Suprapubic skin (tissue), 4 donors: ENCODE measurements around the gene LINGO1. TPM values are rescaled to one million over a fixed set of nuclear protein-coding genes. Genes with fewer than 3 reads are reported as not detected.

Experiments used
- DNase-seq, 2 donors: peaks; one replicate each; pipeline ENCODE4 v3.0.0-alpha.2; 2019; ENCODE audit warnings: low spot score in 2 of 2
- H3K27ac ChIP-seq: fragments of 200-600 bp; sonication (generic); one replicate; pipeline ENCODE4 v1.5.1; 2019
- H3K27me3 ChIP-seq: fragments of 200-600 bp; sonication (generic); one replicate; pipeline ENCODE4 v1.5.1; 2019
- H3K36me3 ChIP-seq: fragments of 200-600 bp; sonication (generic); one replicate; pipeline ENCODE4 v1.5.1; 2019
- H3K4me1 ChIP-seq: fragments of 200-600 bp; sonication (generic); one replicate; pipeline ENCODE4 v1.5.1; 2019
- H3K4me3 ChIP-seq: fragments of 200-600 bp; sonication (generic); one replicate; pipeline ENCODE4 v1.5.1; 2019; ENCODE audit warnings: mild to moderate bottlenecking
- H3K9me3 ChIP-seq: fragments of 200-600 bp; sonication (generic); one replicate; pipeline ENCODE4 v1.5.1; 2019
- EP300 ChIP-seq: sonication (generic); formaldehyde crosslinking; IDR thresholded peaks from one replicate; pipeline ENCODE4 v1.6.1; 2017; ENCODE audit warnings: antibody characterized with exemption
- POLR2A ChIP-seq, 2 donors: fragments of 450-650 bp; IDR thresholded peaks; one replicate each; pipeline ENCODE4 v1.6.1; 2017; ENCODE audit warnings: antibody characterized with exemption in 2 of 2, mild to moderate bottlenecking in 2 of 2, moderate library complexity in 2 of 2
- POLR2AphosphoS5 ChIP-seq, 3 donors: sonication (generic); formaldehyde crosslinking; IDR thresholded peaks; one replicate each; pipeline ENCODE4 v1.6.1; 2017; ENCODE audit warnings: antibody characterized with exemption in 3 of 3
- WGBS: methylation state at CpG from one replicate; pipeline ENCODE4 v1.1.5; 2018; 5-methylcytosine and 5-hydroxymethylcytosine counted together
- total RNA-seq, 4 donors: library from RNA; depleted of rRNA; stranded (reverse); fragments of >200 nt; gene quantifications; one replicate each; pipeline ENCODE4 v1.1.0, GENCODE V29; 2016
- TF ChIP-seq, protein P1 (sequence below), 2 donors: fragments of 200-600 bp in 1 of 2; fragments of 450-650 bp in 1 of 2; sonication (generic) in 1 of 2; IDR thresholded peaks; one replicate each; pipeline ENCODE4 v1.5.1; 2016 to 2019; ENCODE audit warnings: antibody characterized with exemption in 2 of 2, mild to moderate bottlenecking in 1 of 2, moderate library complexity in 1 of 2

LINGO1 gene
- total RNA-seq, 4 donors from 2014 or later, result 2.7 to 12.5 (median 4.9) TPM

DNA sequence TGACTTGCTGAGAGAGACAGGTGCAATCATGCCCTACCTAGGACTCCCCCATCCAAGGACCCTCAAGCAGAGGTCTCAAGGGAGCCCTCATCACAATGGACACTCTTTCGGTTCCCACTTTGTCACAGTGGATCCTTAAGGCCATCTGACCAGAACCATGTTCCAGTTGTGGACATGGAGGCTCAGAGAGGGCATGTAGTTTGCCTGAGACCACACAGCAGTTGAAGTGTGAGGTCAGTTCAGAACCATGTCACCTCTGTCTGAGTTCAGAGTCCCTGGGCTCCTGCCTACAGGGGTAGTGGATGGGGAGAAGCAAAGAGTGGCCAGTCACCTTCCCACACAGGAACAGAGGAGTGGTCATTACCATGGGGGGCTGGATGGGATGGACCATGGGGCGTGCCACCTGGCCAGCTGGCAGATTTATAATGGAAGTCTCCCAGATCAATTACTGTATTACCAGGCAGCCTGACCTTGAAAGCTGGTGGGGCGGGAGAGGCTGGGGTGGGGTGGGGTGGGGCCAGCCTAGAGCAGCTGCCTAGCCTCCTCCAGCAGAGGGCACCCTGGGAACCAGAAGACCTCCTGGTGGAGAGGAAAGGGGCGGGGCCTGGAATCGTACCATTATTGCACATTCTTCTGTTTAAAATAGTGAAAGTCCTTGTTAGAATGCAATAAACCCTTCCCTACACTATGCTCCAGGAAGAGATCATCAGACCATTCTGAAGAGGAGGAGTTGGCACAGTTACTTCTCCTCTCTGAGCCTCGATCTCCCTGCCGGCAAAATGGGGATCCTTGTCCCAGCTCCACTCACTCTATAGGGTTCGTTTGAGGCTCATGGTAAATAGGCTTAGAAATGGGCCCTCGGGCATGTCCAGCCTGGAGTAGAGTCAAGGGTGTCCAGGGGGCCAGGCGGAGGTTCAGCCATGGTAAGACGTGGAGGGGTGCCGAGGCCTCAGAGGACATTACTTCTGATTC, 26.9 kb upstream of the LINGO1 start:
- TF ChIP-seq, protein P1, sequence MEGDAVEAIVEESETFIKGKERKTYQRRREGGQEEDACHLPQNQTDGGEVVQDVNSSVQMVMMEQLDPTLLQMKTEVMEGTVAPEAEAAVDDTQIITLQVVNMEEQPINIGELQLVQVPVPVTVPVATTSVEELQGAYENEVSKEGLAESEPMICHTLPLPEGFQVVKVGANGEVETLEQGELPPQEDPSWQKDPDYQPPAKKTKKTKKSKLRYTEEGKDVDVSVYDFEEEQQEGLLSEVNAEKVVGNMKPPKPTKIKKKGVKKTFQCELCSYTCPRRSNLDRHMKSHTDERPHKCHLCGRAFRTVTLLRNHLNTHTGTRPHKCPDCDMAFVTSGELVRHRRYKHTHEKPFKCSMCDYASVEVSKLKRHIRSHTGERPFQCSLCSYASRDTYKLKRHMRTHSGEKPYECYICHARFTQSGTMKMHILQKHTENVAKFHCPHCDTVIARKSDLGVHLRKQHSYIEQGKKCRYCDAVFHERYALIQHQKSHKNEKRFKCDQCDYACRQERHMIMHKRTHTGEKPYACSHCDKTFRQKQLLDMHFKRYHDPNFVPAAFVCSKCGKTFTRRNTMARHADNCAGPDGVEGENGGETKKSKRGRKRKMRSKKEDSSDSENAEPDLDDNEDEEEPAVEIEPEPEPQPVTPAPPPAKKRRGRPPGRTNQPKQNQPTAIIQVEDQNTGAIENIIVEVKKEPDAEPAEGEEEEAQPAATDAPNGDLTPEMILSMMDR (IDR thresholded peaks at IDR 0.05), result peak in 1 of 2 donors; percentile 25
- no peak for TF ChIP-seq POLR2AphosphoS5 (IDR thresholded peaks at IDR 0.05)
- DNase-seq, result no peak
- Histone ChIP-seq H3K4me3 (no peak overlapping the region), H3K36me3 (no peaks in the 10 kb centered on the region), H3K27ac (no peak overlapping the region), H3K9me3 (no peaks in the 10 kb centered on the region), H3K27me3 (peaks cover 52% of the 10 kb centered on the region), H3K4me1 (no peaks in the 10 kb centered on the region)
- 57% methylated on average over 10 of the region's 12 CpGs for WGBS

DNA sequence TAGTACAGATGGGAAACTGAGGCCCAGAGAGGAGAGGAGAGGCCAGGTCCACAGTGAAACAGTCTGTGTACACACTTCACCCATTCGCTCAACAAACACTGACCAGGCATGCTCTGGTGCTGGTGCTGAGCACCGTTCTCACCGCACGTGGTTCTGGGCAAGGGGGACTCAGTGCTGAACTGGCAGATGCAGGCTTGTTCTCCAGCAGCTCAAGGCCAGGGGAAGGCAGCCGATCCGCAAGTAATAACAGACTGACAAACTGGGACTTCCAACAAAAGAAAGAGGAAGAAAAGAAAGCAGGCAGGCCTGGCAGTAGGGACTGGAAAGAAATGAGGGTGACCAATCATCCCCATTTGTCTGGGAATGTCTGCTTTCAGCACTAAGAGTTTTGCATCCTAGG, 25.6 kb upstream of the LINGO1 start:
- no peaks in the 10 kb centered on the region for H3K4me1 ChIP-seq
- no peak overlapping the region for H3K4me3 ChIP-seq
- WGBS, result 49% methylated on average over 6 of the region's 6 CpGs
- no peak for TF ChIP-seq EP300
- TF ChIP-seq, protein P1 (IDR thresholded peaks at IDR 0.05), result no peak
- TF ChIP-seq POLR2A (IDR thresholded peaks at IDR 0.05), result no peak
- no peak for TF ChIP-seq POLR2AphosphoS5 (IDR thresholded peaks at IDR 0.05)
- H3K9me3 ChIP-seq, result no peaks in the 10 kb centered on the region
- no peak overlapping the region for H3K27ac ChIP-seq
- no peak for DNase-seq
- H3K36me3 ChIP-seq, result no peaks in the 10 kb centered on the region
- H3K27me3 ChIP-seq, result peaks cover 57% of the 10 kb centered on the region

GRCh38 chr15:77657634-77658238, 25.0 kb upstream of the LINGO1 start:
- 45% methylated on average over 18 of the region's 23 CpGs for WGBS
- no peak for DNase-seq
- H3K27me3 ChIP-seq, result peaks cover 57% of the 10 kb centered on the region

DNA sequence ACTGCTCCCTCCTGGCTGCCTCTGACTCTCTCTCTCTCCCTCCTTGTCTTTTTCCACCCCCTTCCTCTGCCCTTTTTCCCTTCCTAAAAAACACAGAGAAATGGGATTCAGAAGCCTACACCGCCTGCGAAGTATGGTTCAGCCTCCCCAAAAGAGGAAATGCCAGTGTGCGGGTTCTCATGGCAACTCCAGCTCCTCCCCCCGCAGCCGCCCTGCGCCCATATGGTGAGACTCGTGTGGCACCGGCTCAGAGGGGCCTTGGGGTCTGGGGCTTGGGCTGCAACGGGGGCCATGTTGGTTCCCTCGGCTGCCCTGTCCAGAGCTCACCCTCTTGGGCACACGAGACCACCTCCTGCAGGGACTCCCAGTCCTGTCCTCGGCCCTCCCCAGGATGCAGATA, 23.6 kb upstream of the LINGO1 start:
- no peaks in the 10 kb centered on the region for H3K9me3 ChIP-seq
- no peak for DNase-seq
- no peaks in the 10 kb centered on the region for H3K36me3 ChIP-seq
- H3K4me3 ChIP-seq, result no peak overlapping the region
- H3K4me1 ChIP-seq, result no peaks in the 10 kb centered on the region
- no peak overlapping the region for H3K27ac ChIP-seq
- WGBS, result 69% methylated on average over 12 of the region's 12 CpGs
- H3K27me3 ChIP-seq, result peaks cover 59% of the 10 kb centered on the region
- TF ChIP-seq EP300 (no peak), POLR2A (IDR thresholded peaks at IDR 0.05) (no peak), POLR2AphosphoS5 (IDR thresholded peaks at IDR 0.05) (no peak)
- TF ChIP-seq, protein P1 (IDR thresholded peaks at IDR 0.05), result no peak

More at GRCh38 chr15:77657634-77658238, 25.0 kb upstream of the LINGO1 start:
- no peaks in the 10 kb centered on the region for H3K4me1 ChIP-seq
- H3K4me3 ChIP-seq, result no peak overlapping the region
- no peaks in the 10 kb centered on the region for H3K36me3 ChIP-seq
- H3K27ac ChIP-seq, result no peak overlapping the region
- TF ChIP-seq POLR2A (IDR thresholded peaks at IDR 0.05), result no peak
- TF ChIP-seq POLR2AphosphoS5 (IDR thresholded peaks at IDR 0.05), result no peak
- TF ChIP-seq EP300, result no peak
- TF ChIP-seq, protein P1 (IDR thresholded peaks at IDR 0.05), result no peak
- H3K9me3 ChIP-seq, result no peaks in the 10 kb centered on the region

- Histone ChIP-seq H3K4me3 (no peak overlapping the region), H3K27ac (no peak overlapping the region), H3K9me3 (no peaks in the 10 kb centered on the region), H3K27me3 (peaks cover 51% of the 10 kb centered on the region), H3K36me3 (no peaks in the 10 kb centered on the region), H3K4me1 (no peaks in the 10 kb centered on the region)
- TF ChIP-seq, protein P1 (IDR thresholded peaks at IDR 0.05), result peak in 1 of 2 donors; percentile 30
- TF ChIP-seq POLR2AphosphoS5 (IDR thresholded peaks at IDR 0.05) (no peak), POLR2A (IDR thresholded peaks at IDR 0.05) (no peak), EP300 (no peak)
- 34% methylated on average over 4 of the region's 4 CpGs for WGBS
- DNase-seq, result no peak
Observed at GRCh38 chr15:77654975-77655374, 22.3 kb upstream of the LINGO1 start.
